PC-3 (cell line): ENCODE measurements around the gene MSMB. TPM values are rescaled to one million over a fixed set of nuclear protein-coding genes. Genes with fewer than 3 reads are reported as not detected.
"Not testable (repeated sequence)": the region's sequence is repeated elsewhere in the genome, so short reads cannot be mapped to it uniquely, and the experiment has no call there.

ENCODE experiments used
- ATAC-seq: fragments of 200-7000 bp; cut with Tn5 transposase; 2 replicates; pipeline ENCODE4 v1.9.1; 2020; ENCODE audit warnings: mild to moderate bottlenecking, moderate library complexity
- BruUV-seq: library from RNA; stranded (reverse); fragments of 400-500 nt; replicated peaks from 2 replicates; lab custom pipeline; 2021; lab: Mats Ljungman, UMichigan
- CTCF ChIA-PET: fragments of 300-600 bp; sonication (Branson Sonifier 250); formaldehyde crosslinking; loops from one replicate; lab custom pipeline; 2022; ENCODE audit warnings: antibody characterized with exemption; lab: Charles Lee
- POLR2A ChIA-PET: fragments of 300-600 bp; sonication (Branson Sonifier 250); formaldehyde crosslinking; loops from one replicate; lab custom pipeline; 2022; ENCODE audit warnings: antibody characterized with exemption; ENCODE audit not compliant: unreplicated experiment; lab: Charles Lee
- DNase-seq: peaks from one replicate; pipeline ENCODE4 v3.0.0-alpha.2; 2015
- H2AFZ ChIP-seq: fragments of 300-600 bp; sonication (generic); 2 replicates; pipeline ENCODE4 v1.6.0; 2016; ENCODE audit warnings: antibody characterized with exemption, low read length
- H3F3A ChIP-seq: fragments of 300-600 bp; sonication (generic); one replicate; pipeline ENCODE4 v1.6.0; 2017; ENCODE audit warnings: antibody characterized with exemption, low read length, control low read depth, mild to moderate bottlenecking; ENCODE audit not compliant: unreplicated experiment
- H3K27ac ChIP-seq: fragments of 300-600 bp; sonication (generic); 2 replicates; pipeline ENCODE4 v1.5.1; 2016; ENCODE audit warnings: mild to moderate bottlenecking, low read length
- H3K27me3 ChIP-seq: fragments of 300-600 bp; sonication (generic); 2 replicates; pipeline ENCODE4 v1.6.1; 2016; ENCODE audit warnings: low read length, mixed read lengths
- H3K36me3 ChIP-seq: fragments of 300-600 bp; sonication (generic); 2 replicates; pipeline ENCODE4 v1.6.1; 2016; ENCODE audit warnings: low read depth, mixed run types, low read length, mixed read lengths
- H3K4me1 ChIP-seq: fragments of 300-600 bp; sonication (generic); 2 replicates; pipeline ENCODE4 v1.5.1; 2016; ENCODE audit warnings: low read length; ENCODE audit not compliant: insufficient read depth
- H3K4me2 ChIP-seq: fragments of 300-600 bp; sonication (generic); 2 replicates; pipeline ENCODE4 v1.6.0; 2016; ENCODE audit warnings: low read length
- H3K4me3 ChIP-seq: fragments of 300-600 bp; sonication (generic); 2 replicates; pipeline ENCODE4 v1.5.1; 2016; ENCODE audit warnings: mild to moderate bottlenecking, low read length, mixed read lengths
- H3K79me2 ChIP-seq: fragments of 300-600 bp; sonication (generic); 2 replicates; pipeline ENCODE4 v1.6.1; 2017; ENCODE audit warnings: low read length, mixed read lengths
- H3K9ac ChIP-seq: fragments of 300-600 bp; sonication (generic); 2 replicates; pipeline ENCODE4 v1.6.0; 2016; ENCODE audit warnings: mild to moderate bottlenecking, low read length
- H3K9me2 ChIP-seq: fragments of 300-600 bp; sonication (generic); replicated peaks from 2 replicates; pipeline ENCODE4 v1.6.1; 2016; ENCODE audit warnings: mixed run types, low read length, mixed read lengths
- H3K9me3 ChIP-seq: fragments of 300-600 bp; sonication (generic); 2 replicates; pipeline ENCODE4 v1.6.1; 2016; ENCODE audit warnings: low read length, mixed read lengths
- H4K20me1 ChIP-seq: fragments of 300-600 bp; sonication (generic); 2 replicates; pipeline ENCODE4 v1.6.1; 2016; ENCODE audit warnings: low read length, mixed read lengths
- CTCF ChIP-seq: fragments of 300-600 bp; sonication (generic); conservative IDR thresholded peaks from 2 replicates; pipeline ENCODE4 v1.5.1; 2017; ENCODE audit warnings: antibody characterized with exemption, low read depth, mild to moderate bottlenecking, low read length
- EZH2 ChIP-seq: fragments of 300-600 bp; sonication (generic); IDR thresholded peaks from one replicate; pipeline ENCODE4 v1.6.1; 2017; ENCODE audit warnings: antibody characterized with exemption, mild to moderate bottlenecking, low read length; ENCODE audit not compliant: unreplicated experiment
- EZH2phosphoT487 ChIP-seq: fragments of 300-600 bp; sonication (generic); IDR thresholded peaks from 2 replicates; pipeline ENCODE4 v1.6.1; 2018; ENCODE audit warnings: mild to moderate bottlenecking, antibody characterized with exemption, low read length, borderline replicate concordance
- intact Hi-C: fragments of 100-400 bp; cut with micrococcal nuclease; formaldehyde crosslinking; loops from 2 replicates; pipeline ENCODE4 v1.9.0; 2023
- total RNA-seq: library from RNA; depleted of rRNA; stranded (reverse); fragments of >200 nt; gene quantifications from 2 replicates; pipeline ENCODE4 v1.2.3, GENCODE V29; 2014

Gene MSMB
- total RNA-seq, 1 experiment from 2014 or later, result not detected

DNA sequence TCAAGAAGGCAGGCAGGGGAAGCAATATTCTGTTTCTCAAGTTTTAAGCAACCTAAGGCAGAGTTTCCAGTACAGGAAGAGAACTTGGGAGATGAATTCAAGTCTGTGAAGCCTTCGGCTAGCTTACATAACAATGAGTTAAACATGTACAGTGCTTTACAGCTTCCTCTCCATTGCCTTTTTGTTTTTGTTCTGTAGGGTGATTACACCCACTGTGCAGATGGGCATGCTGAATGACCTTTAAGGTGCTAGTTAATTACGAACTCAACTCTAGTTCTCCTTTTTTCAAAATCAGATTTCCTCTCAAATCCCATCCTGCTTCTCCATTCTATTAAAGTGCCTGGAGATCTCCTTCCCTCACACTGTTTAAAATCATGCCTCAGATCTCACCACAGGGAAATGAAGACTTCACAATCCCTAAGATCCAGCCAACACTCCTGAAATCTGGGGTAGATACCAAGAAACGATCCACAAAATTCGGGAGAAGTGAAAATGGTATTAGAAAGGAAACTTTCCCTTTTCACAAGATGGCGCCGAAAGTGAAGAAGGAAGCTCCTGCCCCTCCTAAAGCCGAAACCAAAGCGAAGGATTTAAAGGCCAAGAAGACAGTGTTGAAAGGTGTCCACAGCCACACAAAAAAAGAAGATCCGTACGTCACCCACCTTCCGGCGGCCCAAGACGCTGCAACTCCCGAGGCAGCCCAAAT is 16.8 kb upstream of the MSMB start:
- Histone ChIP-seq H3K4me2 (no peak overlapping the region), H3K9me3 (no peaks in the 10 kb centered on the region), H3K4me3 (no peak overlapping the region), H2AFZ (no peak overlapping the region), H3K27ac (no peak overlapping the region), H3K36me3 (no peaks in the 10 kb centered on the region), H3K9ac (no peak overlapping the region), H3K9me2 (no peaks in the 10 kb centered on the region), H3K27me3 (no peaks in the 10 kb centered on the region), H3F3A (no peaks in the 10 kb centered on the region), H3K79me2 (no peaks in the 10 kb centered on the region), H3K4me1 (no peaks in the 10 kb centered on the region), H4K20me1 (no peaks in the 10 kb centered on the region)
- no peak for ATAC-seq
- intact Hi-C loops, result no loop called here
- no TSS peak for BruUV-seq
- POLR2A ChIA-PET, result no interaction called here
- TF ChIP-seq CTCF (no peak), EZH2 (no peak), EZH2phosphoT487 (no peak)
- CTCF ChIA-PET, result no interaction called here
- DNase-seq, result no peak

DNA sequence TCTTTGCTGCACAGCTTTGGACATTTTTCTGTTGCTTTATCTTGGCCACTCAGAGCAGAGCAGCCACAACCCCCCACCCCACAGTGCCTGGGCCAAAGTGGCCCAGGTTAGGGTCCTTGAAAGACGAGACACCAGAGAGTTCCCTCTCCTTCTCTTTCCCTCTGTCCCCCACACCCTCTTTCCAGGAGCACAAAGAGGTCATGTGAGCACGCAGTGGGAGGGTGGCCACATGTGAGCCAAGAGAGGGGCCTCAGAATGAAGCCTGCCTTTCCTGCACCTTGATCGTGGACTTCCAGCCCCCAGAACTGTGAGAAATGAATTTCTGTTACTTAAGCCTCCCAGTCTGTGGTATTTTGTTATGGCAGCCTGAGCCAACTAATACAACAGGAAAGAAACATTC is 14.6 kb upstream of the MSMB start:
- no peaks in the 10 kb centered on the region for H3K36me3 ChIP-seq
- H3K4me2 ChIP-seq, result no peak overlapping the region
- DNase-seq (no peak), ATAC-seq (no peak)
- no peak overlapping the region for H2AFZ ChIP-seq
- H3K9me2 ChIP-seq, result no peaks in the 10 kb centered on the region
- CTCF ChIA-PET, result no interaction called here
- POLR2A ChIA-PET, result no interaction called here
- no peak overlapping the region for H3K4me3 ChIP-seq
- no peaks in the 10 kb centered on the region for H3F3A ChIP-seq
- no peaks in the 10 kb centered on the region for H3K79me2 ChIP-seq
- H4K20me1 ChIP-seq, result no peaks in the 10 kb centered on the region
- no peak overlapping the region for H3K9ac ChIP-seq
- H3K4me1 ChIP-seq, result no peaks in the 10 kb centered on the region
- intact Hi-C loops, result no loop called here
- TF ChIP-seq EZH2phosphoT487 (no peak), EZH2 (no peak), CTCF (no peak)
- H3K27ac ChIP-seq, result no peak overlapping the region
- H3K27me3 ChIP-seq, result no peaks in the 10 kb centered on the region
- no peaks in the 10 kb centered on the region for H3K9me3 ChIP-seq
- no TSS peak for BruUV-seq

DNA sequence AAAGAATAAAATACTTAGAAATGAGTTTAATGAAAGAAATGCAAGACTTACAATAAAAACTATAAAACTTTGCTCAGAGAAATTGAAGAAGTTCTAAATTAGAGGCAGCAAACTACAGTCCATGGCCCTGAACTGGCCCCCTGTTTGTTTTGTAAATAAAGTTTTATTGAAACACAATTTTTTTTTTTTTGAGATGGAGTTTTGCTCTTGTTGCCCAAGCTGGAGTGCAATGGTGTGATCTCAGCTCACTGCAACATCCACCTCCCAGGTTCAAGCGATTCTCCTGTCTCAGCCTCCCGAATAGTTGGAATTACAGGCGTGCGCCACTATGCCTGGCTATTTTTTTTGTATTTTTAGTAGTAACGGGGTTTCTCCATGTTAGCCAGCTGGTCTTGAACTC is 11.9 kb upstream of the MSMB start:
- POLR2A ChIA-PET, H3K36me3 ChIP-seq, CTCF ChIA-PET, H4K20me1 ChIP-seq, H3F3A ChIP-seq, H3K4me2 ChIP-seq, BruUV-seq, H3K4me3 ChIP-seq, H3K27me3 ChIP-seq, H3K9ac ChIP-seq, DNase-seq, H3K4me1 ChIP-seq, H3K9me3 ChIP-seq, ATAC-seq, H3K9me2 ChIP-seq, intact Hi-C loops, H3K27ac ChIP-seq, H2AFZ ChIP-seq, H3K79me2 ChIP-seq: not testable (repeated sequence)
